GM21367 (cell line): Measurements from ENCODE around the gene NPHP1.
"Not testable (repeated sequence)": the region's sequence is repeated elsewhere in the genome, so short reads cannot be mapped to it uniquely, and the experiment has no call there.

Experiments used
- ATAC-seq: cut with Tn5 transposase; IDR thresholded peaks from one replicate; pipeline ENCODE4 v1.9.1; 2021; ENCODE audit not compliant: unreplicated experiment

Gene NPHP1

DNA sequence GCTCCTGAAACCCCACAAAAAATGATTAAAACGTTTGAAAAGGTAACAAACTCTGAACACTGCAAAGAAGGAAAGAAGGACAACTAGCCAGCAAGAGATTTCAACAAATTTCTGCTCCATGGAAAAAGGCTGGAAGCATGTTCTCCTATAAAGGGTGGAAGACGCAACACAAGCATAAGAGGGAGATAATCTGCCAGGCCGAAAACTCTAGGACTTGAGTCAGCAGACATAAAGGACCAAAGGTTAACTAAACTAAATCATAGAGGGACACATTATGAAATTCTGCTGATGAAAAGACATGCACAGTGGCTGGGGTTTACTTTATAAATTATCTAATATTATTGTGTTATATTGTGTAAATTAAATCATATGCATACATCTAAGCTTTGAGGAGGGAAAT, 6.8 kb downstream of the NPHP1 start:
- no peak for ATAC-seq

DNA sequence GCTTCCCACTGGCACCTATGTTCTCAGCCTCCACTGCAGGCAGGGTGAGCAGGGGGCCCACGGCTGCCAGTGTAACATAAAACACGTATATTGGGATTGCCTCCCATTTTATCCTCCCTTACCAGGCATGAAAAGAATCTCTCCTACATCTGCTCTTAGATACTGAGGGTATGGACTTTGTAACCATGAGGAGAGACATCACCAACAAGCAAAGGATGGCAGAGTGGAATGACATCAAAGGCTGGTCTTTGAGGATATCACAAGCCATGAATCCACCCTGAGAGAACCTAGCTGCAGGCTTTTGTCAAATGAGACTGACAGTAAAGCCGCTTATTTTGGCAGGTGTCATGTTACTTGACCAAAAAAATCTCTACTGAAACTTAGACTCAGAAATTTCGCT, 7.4 kb downstream of the NPHP1 start:
- ATAC-seq: no peak

DNA sequence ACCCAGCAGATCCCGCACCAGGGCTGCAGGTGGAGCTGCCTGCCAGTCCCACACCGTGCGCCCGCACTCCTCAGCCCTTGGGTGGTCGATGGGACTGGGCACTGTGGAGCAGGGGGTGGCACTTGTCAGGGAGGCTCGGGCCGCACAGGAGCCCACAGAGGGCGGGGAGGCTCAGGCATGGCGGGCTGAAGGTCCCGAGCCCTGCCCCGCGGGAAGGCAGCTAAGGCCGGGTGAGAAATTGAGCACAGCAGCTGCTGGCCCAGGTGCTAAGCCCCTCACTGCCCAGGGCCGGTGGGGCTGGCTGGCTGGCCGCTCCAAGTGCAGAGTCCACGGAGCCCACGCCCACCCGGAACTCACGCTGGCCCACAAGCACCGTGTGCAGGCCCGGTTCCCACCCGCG, 14.6 kb downstream of the NPHP1 start:
- not testable (repeated sequence) for ATAC-seq

DNA sequence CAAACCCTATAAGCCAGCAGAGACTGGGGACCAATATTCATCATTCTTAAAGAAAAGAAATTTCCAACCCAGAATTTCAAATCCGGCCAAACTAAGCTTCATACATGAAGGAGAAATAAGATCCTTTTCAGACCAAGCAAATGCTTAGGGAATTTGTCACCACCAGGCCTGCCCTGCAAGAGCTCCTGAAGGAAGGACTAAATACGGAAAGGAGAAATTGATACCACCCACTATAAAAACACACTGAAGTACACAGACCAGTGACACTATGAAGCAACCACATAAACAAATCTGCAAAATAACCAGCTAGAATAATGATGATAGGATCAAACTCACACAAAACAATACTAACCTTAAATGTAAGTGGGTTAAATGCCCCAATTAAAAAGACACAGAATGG, 22.4 kb downstream of the NPHP1 start:
- ATAC-seq: no peak

DNA sequence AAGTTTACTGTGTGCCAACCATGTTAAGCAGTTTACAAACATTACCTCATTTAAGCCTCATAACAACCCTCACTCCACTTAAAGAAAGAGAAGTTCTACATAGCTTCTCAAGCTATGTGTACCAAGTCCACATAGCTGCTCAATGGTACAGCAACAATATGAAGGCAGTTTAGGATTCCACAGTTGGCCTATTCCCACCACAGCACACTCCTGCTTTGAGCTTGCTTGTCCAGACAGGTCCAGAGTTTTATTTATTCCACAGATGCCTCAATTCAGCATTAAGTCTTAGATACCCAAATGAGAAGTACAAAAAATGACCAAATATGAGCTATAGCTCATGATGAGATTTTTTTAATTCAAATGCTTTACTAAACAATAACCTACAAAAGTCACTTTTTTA, 24.8 kb downstream of the NPHP1 start:
- ATAC-seq: no peak

DNA sequence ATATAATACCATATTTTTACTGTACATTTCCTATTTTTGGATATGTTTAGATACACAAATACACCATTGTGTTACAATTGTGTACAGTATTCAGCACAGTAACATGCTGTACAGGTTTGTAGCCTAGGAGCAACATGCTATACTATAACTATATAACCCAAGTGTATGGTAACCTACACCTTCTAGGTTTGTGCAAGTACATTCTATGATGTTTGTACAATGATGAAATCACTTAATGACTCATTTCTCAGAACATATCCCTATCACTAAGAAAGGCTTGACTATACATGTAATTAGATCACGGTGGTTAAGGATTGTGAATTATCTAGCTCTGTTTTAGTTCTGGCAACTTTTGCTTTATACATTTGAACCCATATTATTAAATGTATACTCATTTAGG, 31.3 kb downstream of the NPHP1 start:
- ATAC-seq: no peak

DNA sequence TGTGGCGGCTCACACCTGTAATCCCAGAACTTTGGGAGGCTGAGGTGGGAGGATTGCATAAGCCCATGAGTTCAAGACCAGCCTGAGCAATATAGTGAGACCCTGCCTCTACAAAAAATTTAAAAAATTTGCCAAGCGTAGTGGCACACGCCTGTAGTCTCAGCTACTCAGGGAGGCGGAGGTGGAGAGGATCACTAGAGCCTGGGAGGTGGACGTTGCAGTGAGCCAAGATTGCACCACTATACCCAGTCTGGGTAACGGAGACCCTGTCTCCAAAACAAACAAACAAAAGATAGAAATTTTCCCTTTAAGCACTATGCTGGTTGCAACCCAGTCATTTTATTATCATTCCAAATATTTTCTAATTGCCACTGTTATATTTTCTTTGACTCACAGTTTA, 32.3 kb downstream of the NPHP1 start:
- ATAC-seq: no peak

DNA sequence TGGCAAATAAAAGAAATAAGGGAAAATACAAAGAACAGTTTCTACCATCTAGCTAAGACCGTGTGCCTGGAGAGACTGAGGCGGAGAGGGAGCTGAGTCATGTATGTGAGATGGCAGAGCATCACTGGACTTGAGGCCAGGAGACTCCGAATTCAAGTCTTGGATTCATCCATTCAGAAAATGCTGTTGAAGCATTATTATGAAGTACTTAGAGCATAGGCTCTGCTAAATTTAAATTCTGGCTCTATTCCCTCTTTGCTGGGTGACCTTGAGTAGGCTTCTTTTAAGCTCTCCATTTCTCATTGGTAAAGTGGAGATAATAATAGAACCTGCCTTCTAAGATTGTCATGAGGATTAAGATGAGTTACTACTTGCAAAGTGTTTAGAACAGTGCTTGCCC, 34.7 kb downstream of the NPHP1 start:
- no peak for ATAC-seq

DNA sequence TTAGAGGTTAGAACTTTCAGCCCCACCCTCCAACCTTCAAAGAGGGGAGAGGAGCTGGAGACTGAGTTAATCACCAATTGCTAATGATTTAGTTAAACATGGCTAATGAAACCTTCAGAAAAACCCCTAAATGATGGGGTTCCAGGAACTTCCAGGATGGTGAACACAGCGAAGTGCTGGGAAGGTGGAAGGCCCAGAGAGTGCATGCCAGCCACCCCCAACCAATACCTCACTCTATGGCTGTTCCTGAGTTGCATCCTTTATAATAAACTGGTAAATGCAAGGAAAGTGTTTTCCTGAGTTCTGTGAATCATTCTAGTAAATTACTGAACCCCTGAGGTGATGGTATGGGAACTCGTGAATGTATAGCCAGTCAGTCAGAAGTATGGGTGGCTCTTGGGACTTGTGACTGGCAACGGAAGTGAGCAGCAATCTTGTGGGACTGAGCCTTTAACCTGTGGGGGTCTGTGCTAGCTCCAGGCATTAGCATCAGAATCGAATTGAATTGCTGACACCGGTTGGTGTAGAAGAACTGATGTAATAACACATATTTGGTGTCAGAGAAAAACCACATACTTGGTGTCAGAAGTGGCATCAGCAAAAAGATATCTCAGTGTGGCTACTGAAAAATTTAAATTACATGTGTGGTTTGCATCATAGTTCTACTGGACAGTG, 37.4 kb downstream of the NPHP1 start:
- no peak for ATAC-seq

DNA sequence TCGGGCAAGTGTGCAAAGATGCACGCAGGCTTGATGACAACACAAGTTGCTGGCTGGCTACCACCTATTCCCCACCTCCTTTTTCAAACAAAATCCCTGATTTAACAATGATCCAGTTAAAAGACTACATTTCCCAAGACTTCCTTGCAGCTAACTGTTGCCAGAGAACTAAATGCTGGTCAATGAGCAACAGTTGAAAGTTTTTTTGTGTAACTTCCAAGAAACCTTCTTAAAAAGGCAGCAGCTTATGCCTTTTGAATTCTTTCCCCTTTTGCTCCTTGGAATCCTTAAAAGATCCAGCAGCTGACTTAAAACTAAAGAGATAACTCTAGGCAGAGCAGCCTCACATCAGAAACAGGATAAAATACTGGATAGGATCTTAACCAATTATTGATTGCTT, 38.5 kb downstream of the NPHP1 start:
- ATAC-seq: no peak

DNA sequence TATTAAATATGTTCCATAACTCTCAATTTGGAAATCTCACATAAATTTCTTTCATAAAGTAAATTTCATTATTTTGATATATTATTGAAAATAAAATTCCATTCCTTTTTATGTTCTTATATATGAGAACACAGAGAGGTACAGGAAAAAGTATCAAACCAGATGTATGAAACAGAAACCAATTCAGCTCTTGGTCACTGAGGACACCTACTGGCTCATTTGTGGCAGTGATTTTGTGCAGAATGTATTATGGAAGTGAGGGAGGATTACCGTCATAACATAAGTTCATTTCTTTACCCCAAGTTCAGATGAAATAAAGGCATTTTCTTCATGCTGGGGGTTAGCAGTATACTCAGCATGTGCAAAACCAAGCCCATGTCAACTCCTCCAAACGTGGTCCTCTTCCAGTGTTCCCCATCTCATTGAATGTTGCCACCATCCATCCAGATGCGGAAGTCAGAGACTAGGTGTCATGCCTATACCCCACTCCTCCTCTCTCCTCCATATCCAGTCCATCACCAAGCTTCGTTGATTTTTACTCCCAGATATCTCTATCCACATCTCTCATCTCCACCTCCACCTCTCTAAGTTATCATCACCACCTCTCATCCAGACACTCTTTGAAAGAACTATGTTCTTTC, 47.5 kb downstream of the NPHP1 start:
- peak; percentile 87 for ATAC-seq

DNA sequence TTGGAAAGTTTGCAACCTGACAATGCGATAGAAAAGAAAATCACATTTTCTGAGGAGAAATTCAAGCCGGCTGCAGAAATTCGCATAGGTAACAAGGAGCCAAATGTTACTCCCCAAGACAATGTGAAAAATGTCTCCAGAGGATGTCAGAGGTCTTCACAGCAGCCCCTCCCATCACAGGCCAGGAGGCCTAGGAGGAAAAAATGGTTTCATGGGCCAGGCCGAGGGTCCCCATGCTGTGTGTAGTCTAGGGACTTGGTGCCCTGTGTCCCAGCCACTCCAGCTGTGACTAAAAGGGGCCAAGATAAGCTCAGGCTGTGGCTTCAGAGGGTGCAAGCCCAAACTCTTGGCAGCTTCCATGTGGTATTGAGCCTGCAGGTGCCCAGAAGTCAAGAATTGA, 50.0 kb downstream of the NPHP1 start:
- ATAC-seq: not testable (repeated sequence)

DNA sequence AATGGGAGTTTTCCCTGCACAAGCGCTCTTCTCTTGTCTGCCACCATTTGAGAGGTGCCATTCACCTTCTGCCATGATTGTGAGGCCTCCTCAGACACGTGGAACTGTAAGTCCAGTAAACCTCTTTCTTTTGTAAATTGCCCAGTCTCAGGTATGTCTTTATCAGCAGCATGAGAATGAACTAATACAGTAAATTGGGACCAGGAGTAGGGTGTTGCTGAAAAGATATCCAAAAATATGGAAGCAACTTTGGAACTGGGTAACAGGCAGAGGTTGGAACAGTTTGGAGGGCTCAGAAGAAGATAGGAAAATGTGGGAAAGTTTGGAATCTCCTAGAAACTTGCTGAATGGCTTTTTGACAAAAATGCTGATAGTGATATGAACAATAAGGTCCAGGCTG, 50.6 kb downstream of the NPHP1 start:
- not testable (repeated sequence) for ATAC-seq

DNA sequence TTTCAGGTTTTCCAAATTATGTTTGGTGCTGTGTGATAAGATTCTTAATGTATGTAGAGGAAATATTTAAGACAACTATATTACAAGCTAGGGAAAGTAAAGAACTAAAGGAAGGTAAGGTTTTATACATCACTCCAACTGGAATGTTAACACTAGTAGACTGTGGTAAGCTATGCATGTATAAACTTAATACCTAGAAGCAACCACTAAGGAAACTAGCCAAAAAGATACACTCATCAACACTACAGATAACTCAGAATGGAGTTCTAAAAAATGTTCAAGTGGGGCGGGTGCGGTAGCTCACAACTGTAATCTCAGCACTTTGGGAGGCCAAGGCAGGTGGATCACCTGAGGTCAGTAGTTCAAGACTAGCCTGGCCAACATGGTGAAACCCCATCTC, 51.4 kb downstream of the NPHP1 start:
- no peak for ATAC-seq

DNA sequence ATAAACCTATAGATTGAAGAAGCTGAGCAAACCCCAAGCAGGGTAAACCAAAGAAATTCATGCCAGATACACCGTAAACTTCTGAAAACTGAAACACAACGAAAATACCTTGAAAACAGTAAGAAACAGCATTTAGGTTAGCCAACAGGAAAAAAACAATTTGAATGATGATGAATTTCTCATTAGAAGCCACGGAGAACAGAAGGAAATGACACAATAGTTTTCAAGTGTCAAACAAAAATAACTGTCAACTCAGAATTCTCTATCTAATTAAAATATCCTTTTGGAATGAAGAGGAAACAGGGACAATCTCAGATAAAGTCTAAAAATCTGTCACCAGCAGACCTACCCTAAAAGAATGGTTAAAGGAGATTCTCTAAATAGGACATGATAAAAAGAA, 51.9 kb downstream of the NPHP1 start:
- no peak for ATAC-seq

DNA sequence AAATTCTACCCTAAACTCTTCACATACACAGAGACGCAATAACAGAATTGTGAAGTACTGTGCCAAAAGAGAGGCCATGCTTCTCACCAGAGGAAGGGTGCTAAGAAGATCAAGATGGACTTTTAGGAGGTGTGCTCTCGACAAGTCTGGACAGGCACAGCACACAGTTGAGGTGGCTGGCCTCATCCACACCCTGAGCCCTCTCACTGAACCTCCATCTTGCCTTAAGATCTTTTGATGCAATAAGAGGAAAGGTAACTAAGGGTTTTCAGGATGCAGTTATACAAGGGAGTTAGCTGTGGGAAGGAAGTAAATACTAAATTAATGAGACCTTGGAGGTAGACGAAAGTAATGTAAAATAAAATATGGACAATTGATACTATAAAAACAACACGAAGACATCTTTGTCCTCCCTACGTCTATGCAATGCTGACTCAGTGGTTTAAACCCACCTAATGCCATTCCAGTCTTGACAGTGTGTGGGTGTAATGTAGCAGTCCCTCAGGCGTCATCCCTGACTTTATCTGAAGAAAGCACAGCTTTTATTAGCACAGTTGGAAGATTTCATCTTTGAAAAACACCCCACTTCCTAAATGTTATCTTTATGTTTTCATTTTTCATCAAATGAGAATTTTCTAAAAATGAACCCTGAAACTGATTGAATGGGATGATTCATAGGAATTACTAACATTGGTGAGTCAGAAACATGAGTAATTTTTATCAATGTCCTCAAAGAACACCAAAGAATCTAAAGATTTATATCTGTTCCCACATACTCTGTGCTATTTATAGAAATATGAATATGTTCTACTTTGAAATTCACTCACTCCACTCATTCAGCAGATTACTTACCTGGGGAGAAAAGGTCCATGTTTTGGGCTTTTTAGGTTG, 55.2 kb downstream of the NPHP1 start:
- ATAC-seq: no peak

DNA sequence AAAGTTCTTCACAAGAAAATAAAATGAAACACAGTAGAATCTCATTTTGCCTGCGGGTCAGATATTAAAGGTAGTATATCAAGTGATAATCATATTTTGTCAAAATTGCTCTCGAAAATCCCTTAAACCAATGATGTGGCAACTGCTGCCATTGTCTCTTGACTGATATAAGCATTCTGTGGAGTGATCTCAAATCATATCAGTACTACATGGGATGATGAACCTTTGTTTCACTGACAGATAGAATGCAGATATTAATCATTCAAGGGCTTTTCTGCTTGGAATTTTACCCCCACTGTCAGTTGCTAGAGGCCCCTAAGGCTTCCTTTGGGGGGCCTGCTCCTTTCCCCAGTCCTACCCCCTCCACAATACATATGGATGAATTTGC, 57.9 kb downstream of the NPHP1 start:
- ATAC-seq: no peak

DNA sequence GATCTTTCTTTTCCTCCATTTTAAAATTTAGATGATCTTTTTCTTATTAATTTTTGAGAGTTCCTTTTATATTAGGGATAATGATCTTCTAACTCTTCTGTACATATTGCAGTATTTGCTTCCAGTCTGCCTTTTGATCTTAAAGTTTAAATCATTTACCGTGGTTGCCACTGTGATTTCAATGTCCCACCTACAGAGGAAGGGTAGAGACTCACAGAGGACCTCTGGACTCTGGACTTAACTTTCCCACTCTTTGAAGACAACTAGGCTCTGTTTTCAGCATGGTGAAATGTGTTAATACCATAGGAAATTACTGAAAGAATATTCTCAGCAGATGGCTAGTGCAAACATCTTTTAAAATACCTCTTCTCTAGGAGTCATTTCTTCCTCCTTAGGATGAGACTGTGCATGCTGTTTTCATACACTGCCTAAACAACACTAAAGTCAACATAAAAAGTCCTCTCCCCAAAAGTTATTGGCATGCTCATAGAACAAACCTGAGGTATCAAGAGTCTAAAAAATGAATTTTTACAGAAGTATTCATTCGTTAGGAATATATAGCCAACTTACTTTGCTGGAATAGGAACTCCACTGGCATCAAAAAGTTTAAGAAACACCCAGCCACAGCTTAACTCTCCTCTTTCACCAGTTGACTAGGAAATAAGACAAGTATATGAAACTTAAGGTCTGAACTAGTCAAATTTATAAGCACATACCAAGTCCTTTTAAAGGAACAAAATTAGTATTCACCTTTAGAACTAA, 58.4 kb downstream of the NPHP1 start:
- ATAC-seq: no peak

DNA sequence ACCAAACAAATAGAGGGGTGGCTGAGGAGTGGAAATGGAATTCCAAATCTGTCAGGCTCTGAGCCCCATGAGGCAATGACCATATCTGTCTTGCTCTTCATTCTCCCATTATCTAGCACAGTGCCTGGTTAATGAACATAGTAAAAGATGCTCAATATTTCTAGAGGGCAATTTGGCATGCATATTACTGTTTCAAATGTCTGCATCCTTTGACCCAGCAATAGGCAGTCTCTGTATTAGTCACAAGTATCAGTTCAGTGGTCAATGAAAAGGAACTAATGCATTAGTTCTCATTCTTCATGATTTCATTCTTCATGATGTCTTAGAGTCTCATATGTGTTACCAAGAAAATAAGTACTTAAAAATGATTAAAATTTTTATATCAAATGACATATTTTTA, 60.8 kb downstream of the NPHP1 start:
- ATAC-seq: no peak

DNA sequence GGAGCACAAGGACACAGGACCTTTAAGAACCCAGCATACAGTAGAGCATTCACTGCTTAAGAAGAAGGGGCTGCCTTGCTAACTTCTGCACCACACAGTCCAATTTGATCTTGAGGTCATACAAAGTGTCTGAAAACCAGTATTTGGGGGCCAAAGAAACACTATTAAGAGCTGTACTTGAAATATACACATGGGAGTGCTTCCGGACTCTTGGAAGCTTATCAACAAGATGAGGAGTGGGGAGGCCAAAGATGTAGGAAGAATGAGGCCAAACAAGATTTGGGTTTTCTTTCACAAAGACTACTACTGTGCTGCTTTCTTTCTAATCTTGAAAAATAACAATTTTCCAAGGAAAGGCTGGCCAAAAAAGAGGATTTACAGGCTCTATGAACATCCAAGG, 64.4 kb downstream of the NPHP1 start:
- ATAC-seq: no peak

DNA sequence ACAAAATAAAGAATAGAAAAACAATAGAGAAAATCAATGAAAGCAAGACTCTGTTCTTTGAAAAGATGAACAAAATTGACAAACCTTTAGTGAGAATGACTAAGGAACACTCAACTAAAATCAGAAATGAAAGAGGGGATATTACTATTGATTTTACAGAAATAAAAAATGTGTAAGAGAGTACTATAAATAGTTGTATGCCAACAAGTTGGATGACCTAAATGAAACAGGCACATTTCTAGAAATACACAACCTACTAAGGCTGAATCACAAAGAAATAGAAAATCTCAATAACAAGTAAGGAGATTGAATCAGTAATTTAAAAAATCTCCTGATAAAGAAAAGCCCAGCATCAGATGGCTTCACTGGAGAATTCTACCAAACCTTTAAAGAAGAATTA, 70.8 kb downstream of the NPHP1 start:
- ATAC-seq: no peak
